ENCODE measurements around the gene ID4.

The ID4 gene

DNA sequence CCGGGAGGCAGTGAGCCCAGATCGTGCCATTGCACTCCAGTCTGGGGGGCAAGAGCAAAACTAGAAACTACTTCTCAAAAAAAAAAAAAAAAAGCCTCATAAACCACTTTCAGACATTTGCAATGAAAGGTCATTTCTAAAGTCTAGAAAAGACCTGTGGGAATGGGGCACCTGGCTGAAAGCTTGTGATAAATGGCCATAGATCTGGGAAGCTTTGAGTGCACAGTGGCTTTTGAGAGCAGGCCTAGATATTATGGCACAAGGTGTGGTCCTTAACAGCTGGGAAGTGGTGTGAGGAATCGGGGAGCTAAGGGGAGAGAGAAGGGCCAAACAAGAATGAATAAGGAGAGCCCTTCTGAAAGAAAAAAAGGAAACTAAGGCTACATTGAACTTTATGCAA is 33.2 kb downstream of the ID4 start:
- no peaks in the 10 kb centered on the region for H3K36me3 ChIP-seq (ENCODE audit: control insufficient read depth, insufficient read depth, low read length)
- WGBS, 2 experiments: 92 to 97% methylated on average over 3 of the region's 3 CpGs
- no peaks in the 10 kb centered on the region for H3K27me3 ChIP-seq (ENCODE audit: control insufficient read depth, insufficient read depth, low read length, poor library complexity, severe bottlenecking)

DNA sequence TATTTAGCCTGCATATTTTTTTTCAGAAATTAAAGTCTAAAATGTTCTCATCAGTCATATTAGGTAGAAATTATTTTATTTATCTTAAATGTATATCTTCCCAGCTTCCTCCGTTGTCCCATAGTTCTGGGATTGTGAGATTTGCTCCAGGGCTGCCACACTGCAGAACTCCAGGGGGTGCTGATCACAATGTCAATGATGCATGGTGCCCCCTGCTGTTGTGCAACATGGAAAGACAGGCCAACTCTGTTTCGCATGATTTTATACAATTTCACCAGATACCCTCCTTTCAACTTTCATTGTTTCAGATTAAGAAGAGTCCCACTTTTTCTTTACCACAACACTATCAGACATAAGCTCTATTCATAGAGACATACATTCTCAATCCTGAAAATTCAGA is 35.9 kb downstream of the ID4 start:
- no peaks in the 10 kb centered on the region for H3K4me1 ChIP-seq (ENCODE audit: control insufficient read depth, insufficient read depth, low read length)
- no peaks in the 10 kb centered on the region for H3K9me3 ChIP-seq (ENCODE audit: control insufficient read depth, low read length)
- H3K27ac ChIP-seq (ENCODE audit: insufficient read depth, low read depth, low read length, poor library complexity, severe bottlenecking): no peak overlapping the region
- H3K27me3 ChIP-seq (ENCODE audit: control insufficient read depth, insufficient read depth, low read length, poor library complexity, severe bottlenecking): no peaks in the 10 kb centered on the region
- H3K4me3 ChIP-seq (ENCODE audit: insufficient read depth, low read depth, low read length): no peak overlapping the region
- H3K36me3 ChIP-seq (ENCODE audit: control insufficient read depth, insufficient read depth, low read length): no peaks in the 10 kb centered on the region
- 68 to 74% methylated on average over 2 of the region's 2 CpGs for WGBS, 2 experiments

More for the DNA sequence above, 33.2 kb downstream of the ID4 start:
- Histone ChIP-seq H3K4me3 (ENCODE audit: insufficient read depth, low read depth, low read length) (no peak overlapping the region), H3K4me1 (ENCODE audit: control insufficient read depth, insufficient read depth, low read length) (no peaks in the 10 kb centered on the region), H3K27ac (ENCODE audit: insufficient read depth, low read depth, low read length, poor library complexity, severe bottlenecking) (no peak overlapping the region), H3K9me3 (ENCODE audit: control insufficient read depth, low read length) (no peaks in the 10 kb centered on the region)

GRCh38 chr6:19876672-19877071 is 39.5 kb downstream of the ID4 start:
- no peak overlapping the region for H3K4me3 ChIP-seq (ENCODE audit: insufficient read depth, low read depth, low read length)
- no peaks in the 10 kb centered on the region for H3K36me3 ChIP-seq (ENCODE audit: control insufficient read depth, insufficient read depth, low read length)
- 95 to 96% methylated on average over 5 of the region's 5 CpGs for WGBS, 2 experiments
- no peaks in the 10 kb centered on the region for H3K9me3 ChIP-seq (ENCODE audit: control insufficient read depth, low read length)
- H3K27ac ChIP-seq (ENCODE audit: insufficient read depth, low read depth, low read length, poor library complexity, severe bottlenecking): no peak overlapping the region
- H3K4me1 ChIP-seq (ENCODE audit: control insufficient read depth, insufficient read depth, low read length): no peaks in the 10 kb centered on the region
- H3K27me3 ChIP-seq (ENCODE audit: control insufficient read depth, insufficient read depth, low read length, poor library complexity, severe bottlenecking): no peaks in the 10 kb centered on the region

GRCh38 chr6:19879663-19880062 is 42.5 kb downstream of the ID4 start:
- 83 to 89% methylated on average over 1 of the region's 1 CpG for WGBS, 2 experiments
- Histone ChIP-seq H3K4me1 (ENCODE audit: control insufficient read depth, insufficient read depth, low read length) (no peaks in the 10 kb centered on the region), H3K36me3 (ENCODE audit: control insufficient read depth, insufficient read depth, low read length) (no peaks in the 10 kb centered on the region), H3K27ac (ENCODE audit: insufficient read depth, low read depth, low read length, poor library complexity, severe bottlenecking) (no peak overlapping the region), H3K9me3 (ENCODE audit: control insufficient read depth, low read length) (no peaks in the 10 kb centered on the region), H3K4me3 (ENCODE audit: insufficient read depth, low read depth, low read length) (no peak overlapping the region), H3K27me3 (ENCODE audit: control insufficient read depth, insufficient read depth, low read length, poor library complexity, severe bottlenecking) (no peaks in the 10 kb centered on the region)

DNA sequence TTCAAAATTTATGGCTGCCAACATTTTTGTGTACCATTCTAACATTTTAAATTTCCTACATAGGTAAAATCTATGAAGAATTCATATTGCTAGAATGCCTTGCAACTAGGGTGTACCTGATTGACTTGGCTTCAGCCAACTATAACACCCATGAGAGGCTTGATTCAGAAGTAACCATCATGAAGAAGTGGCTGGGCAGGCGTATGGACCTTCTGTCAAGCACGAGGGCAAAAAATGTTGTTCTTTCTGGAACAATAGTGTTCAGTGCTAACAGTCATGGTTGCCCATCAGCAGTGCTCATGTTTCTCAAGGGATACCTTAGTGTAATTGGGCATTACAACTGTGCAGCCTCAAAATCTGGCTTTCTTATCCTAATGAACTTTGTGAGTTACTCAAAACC is 42.9 kb downstream of the ID4 start:
- WGBS, 2 experiments: 91 to 93% methylated on average over 2 of the region's 2 CpGs
- Histone ChIP-seq H3K27me3 (ENCODE audit: control insufficient read depth, insufficient read depth, low read length, poor library complexity, severe bottlenecking) (no peaks in the 10 kb centered on the region), H3K36me3 (ENCODE audit: control insufficient read depth, insufficient read depth, low read length) (no peaks in the 10 kb centered on the region), H3K4me1 (ENCODE audit: control insufficient read depth, insufficient read depth, low read length) (no peaks in the 10 kb centered on the region), H3K9me3 (ENCODE audit: control insufficient read depth, low read length) (no peaks in the 10 kb centered on the region), H3K4me3 (ENCODE audit: insufficient read depth, low read depth, low read length) (no peak overlapping the region), H3K27ac (ENCODE audit: insufficient read depth, low read depth, low read length, poor library complexity, severe bottlenecking) (no peak overlapping the region)

- no peak overlapping the region for H3K4me3 ChIP-seq (ENCODE audit: insufficient read depth, low read depth, low read length)
- 91 to 97% methylated on average over 3 to 4 of the region's 5 CpGs for WGBS, 2 experiments
These were observed 54.3 kb downstream of the ID4 start for GRCh38 chr6:19891451-19891850.

More at GRCh38 chr6:19891451-19891850, 54.3 kb downstream of the ID4 start:
- Histone ChIP-seq H3K4me1 (ENCODE audit: control insufficient read depth, insufficient read depth, low read length) (no peaks in the 10 kb centered on the region), H3K27ac (ENCODE audit: insufficient read depth, low read depth, low read length, poor library complexity, severe bottlenecking) (no peak overlapping the region), H3K9me3 (ENCODE audit: control insufficient read depth, low read length) (no peaks in the 10 kb centered on the region), H3K27me3 (ENCODE audit: control insufficient read depth, insufficient read depth, low read length, poor library complexity, severe bottlenecking) (no peaks in the 10 kb centered on the region), H3K36me3 (ENCODE audit: control insufficient read depth, insufficient read depth, low read length) (no peaks in the 10 kb centered on the region)

Measured in ectodermal cell (in vitro differentiated cells).